LNCAP (cell line): ENCODE results near the gene MAP1LC3A.

Source experiments
- CTCF ChIP-seq: fragments of 450-650 bp; IDR thresholded peaks from 2 replicates; pipeline ENCODE4 v1.5.1; 2017; ENCODE audit warnings: mild to moderate bottlenecking

The MAP1LC3A gene

GRCh38 chr20:34547844-34548613 lies 10.5 kb upstream of the MAP1LC3A start:
- no peak for TF ChIP-seq CTCF

GRCh38 chr20:34549291-34549928 lies 9.1 kb upstream of the MAP1LC3A start:
- no peak for TF ChIP-seq CTCF

GRCh38 chr20:34549929-34550305 lies 8.6 kb upstream of the MAP1LC3A start:
- TF ChIP-seq CTCF, result no peak

GRCh38 chr20:34552569-34552968 lies 5.9 kb upstream of the MAP1LC3A start:
- no peak for TF ChIP-seq CTCF

- TF ChIP-seq CTCF, result no peak
Observed at GRCh38 chr20:34553366-34553867, 5.1 kb upstream of the MAP1LC3A start.

- no peak for TF ChIP-seq CTCF
Observed at GRCh38 chr20:34557936-34558319, 590 bp upstream of the MAP1LC3A start.

- TF ChIP-seq CTCF, result no peak
Observed at GRCh38 chr20:34559311-34560140, 1.0 kb downstream of the MAP1LC3A start.
